Stimulated activated CD8-positive, alpha-beta memory T cell treated with anti-CD3 and anti-CD28 coated beads, Interleukin-12 subunit alpha, Interleukin-12 subunit beta, amount 100 ng/mL, for 24 hours (primary cell): ENCODE measurements around the gene MKNK1.

Source experiments
- DNase-seq: peaks from one replicate; pipeline ENCODE4 v3.0.0-alpha.2; 2020; ENCODE audit errors: extremely low read depth

MKNK1 gene

GRCh38 chr1:46595127-46595526 is 8.9 kb downstream of the MKNK1 start:
- DNase-seq: no peak

- DNase-seq: no peak
Measured at GRCh38 chr1:46594063-46594462, 10.0 kb downstream of the MKNK1 start.

GRCh38 chr1:46592823-46593222 is 11.2 kb downstream of the MKNK1 start:
- no peak for DNase-seq

DNA sequence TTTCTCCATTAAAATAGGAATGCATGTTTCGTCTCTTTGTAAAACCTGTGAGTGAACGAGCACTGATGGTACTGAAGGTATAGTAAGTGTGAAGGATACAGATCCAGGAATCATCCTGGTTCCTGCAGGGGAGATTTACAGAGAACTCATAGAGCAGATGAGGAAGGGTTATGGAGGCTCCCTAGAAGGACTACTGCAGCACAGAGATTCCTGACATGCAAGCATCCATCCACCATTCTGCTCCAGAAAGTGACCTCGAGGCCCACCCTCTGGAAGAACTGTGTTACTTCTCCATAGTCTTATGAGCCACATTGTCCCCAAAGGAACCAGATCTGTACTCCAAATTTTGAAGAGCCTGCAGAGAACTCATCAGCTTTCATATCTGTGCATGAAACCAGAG is 14.5 kb downstream of the MKNK1 start:
- no peak for DNase-seq

GRCh38 chr1:46587069-46587468 is 17.0 kb downstream of the MKNK1 start:
- DNase-seq: no peak

DNA sequence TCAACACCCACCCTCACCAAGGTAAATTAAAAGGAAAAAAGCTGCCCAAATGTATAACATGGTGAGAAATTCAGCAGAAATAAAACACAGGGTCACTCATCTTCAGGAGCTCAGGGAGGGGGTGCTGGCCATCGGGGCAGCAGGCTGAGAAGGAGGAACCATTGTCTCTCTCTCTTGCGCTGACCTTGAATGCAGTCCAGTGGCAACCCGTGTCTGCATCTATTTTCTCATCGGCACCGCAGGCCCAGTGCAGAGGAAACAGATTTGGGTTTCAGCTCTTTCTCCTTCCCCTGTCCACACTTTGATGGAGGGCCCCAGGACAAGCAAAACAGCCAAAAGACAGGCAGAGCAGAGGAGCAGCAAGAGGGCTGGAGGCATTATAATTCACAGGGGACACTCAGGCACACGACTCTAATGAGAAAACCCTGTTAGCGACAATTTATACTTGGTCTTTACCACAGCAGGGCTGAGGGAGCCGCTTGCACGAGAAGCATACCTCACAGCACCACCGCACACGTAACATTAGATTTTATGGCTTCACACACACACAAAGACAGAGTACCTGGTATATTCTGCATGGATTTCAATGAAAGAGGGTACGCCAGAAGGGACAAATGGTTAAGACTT is 18.6 kb downstream of the MKNK1 start:
- DNase-seq: no peak

DNA sequence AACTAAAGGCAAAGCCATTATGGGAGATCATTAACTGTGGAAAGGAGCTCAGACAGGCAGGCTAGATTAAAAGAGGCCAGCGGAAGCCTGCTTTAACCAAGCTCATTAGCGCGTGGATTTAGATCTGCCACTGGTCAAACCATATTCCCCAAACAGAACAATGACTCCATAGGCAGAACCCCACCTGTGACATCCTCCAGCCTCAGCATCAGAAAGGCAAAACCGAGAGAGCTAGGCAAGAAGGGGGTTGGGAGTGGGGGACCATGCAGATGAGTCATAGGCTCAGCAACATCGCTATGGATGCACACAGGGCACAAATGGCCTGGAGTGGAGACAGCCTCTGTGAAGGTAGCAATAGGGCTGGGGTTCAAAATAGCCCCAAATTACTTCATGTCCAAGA is 20.6 kb downstream of the MKNK1 start:
- DNase-seq: no peak

- DNase-seq: no peak
Measured at GRCh38 chr1:46582972-46583371, 21.1 kb downstream of the MKNK1 start.

DNA sequence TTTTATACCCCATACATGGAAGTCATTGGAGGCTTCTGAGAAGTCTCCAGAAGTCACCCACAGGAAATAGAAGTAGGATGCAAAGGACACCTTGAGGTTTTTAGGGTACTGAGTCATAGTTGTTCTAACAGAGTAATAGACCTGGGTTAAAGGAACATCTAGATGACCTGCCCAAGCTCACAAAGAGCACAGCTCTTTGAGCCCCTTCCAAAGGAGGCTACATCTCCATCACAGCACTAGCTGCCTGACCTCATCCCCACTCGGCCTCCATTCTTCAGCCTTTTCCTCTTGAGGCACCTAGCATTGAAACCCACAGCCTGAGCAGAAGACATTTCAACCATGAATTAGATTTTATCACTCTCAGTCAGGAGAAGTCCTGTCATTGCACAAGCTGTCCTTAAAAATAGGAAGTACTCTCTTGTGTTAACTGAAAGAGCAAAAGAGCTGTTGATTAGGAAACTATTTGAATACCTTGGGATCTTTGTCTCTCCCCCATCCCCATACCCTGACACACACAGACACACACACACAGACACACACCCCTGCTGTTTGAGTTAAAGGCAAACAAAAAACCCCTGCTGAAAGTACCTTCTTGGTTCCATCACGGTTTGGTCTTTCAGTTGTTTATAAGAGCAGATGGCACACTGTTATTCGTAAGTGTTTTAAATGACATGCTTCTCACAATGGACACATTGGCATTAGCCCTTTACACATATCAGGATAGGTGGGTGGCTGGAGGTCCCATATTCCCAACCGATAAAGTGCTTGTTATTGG is 22.2 kb downstream of the MKNK1 start:
- DNase-seq: no peak

DNA sequence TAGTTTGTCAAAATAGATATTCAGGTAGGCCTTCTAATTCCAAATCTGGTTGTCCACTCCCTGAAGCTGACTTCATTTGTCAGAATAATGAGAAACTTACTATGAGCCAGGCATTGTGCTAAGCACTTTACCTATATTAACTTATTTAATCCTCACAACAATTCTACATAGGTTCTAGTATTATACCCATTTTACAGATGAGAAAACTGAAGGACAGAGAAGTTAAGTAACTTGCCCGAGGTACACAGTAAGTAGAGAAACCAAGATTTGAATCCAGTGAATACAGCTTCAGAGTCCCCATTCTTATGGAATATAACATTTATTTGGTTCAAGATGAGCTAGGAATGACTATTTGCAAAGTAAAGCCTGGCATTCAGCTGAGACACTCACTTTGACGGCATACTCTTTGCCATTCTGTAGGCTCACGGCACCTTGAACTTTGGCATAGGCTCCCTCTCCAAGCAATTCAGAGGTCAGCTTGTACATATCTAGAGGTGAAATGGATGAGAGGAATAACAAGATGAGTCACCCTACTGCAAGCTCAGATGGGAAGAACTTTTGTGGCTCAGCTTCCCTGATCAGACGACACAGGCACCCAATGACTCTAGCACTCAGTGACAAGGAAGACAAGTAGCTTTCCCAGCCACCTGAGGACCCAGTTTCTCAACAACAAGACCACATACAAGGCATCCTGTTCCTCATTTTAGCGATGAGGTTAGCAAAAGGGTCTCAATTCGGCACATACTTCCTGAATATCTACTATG is 23.7 kb downstream of the MKNK1 start:
- DNase-seq: no peak

DNA sequence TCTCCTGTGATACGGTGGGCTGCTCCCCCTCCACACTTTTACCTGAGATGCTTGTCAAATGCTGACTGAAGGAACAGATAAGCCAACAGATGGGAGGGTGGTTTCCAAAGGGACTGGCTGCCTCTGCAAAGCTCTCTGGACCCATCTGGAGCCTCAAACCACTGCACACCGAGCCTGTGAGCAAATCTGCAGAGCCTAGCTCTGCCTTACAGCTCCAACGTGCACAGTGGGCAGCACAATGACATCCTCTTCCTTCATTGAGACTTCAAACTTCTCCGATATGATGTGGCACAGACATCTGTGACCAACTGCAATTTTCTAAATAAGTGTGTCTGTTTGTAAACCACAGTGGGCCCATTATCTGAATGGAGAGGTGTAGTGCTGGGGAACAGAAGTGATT is 26.4 kb downstream of the MKNK1 start:
- no peak for DNase-seq

GRCh38 chr1:46576596-46576995 is 27.5 kb downstream of the MKNK1 start:
- no peak for DNase-seq

DNA sequence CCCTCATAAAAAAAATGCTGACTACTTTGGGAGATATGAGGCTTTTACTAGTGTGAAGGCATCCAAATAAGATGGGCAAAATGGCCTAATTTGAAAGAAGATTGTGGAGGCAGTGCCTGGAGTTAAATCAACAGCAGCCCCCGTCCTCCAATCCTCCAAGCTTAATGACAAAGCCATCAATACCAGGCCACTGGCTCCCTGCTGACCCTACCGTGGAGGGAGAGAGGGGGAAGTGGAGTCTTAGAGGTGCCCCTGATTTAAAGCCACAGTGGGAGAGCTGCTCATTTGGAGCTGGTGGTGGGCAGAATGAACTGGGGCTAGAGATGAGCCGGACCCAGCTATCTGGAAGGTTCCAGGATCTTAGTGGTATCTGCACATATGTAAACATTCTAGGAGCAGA is 28.3 kb downstream of the MKNK1 start:
- no peak for DNase-seq

DNA sequence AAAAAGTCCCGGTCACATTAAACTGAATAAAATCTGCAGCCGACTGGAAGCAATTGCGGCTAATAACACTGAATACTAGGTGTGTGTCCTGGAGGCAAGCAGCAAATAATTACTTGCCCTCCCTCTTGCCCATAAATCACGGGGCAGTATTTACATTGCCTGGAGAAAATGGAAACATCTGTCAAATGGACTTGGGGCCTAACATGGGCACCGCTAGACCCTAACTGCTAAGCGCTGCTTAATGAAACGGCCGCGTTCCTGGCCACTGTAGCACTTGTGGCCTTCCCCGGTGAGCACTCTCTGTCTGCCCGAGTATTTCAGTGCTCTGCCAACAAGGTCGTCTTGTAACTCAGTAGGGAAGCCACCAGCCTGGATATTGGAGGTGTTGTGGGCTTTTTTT is 28.8 kb downstream of the MKNK1 start:
- no peak for DNase-seq

DNA sequence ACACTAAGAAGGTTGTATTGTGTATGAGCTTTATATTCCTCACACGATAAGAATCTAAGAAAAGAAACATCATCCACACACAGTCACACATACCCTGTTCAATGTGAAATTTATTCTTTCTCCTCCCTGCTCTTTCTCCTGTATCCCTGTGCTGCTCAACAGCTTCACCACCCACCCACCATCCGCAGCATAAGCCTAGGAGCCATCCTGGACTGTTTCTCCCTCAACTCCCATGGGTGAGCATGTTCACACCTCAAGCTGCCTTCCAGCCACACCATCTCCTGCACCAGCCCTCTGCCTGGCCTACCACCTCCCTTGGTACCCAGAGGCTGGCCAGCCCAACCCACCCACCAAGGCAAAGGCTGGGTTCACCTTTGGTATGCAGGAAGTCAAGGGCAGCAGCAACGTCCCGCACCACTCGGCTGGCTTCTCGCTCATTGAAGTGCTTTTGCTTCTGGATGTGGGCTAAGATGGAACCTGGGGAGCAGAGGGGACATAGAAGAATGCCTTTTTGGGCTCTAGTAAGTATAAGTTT is 32.3 kb downstream of the MKNK1 start:
- no peak for DNase-seq

DNA sequence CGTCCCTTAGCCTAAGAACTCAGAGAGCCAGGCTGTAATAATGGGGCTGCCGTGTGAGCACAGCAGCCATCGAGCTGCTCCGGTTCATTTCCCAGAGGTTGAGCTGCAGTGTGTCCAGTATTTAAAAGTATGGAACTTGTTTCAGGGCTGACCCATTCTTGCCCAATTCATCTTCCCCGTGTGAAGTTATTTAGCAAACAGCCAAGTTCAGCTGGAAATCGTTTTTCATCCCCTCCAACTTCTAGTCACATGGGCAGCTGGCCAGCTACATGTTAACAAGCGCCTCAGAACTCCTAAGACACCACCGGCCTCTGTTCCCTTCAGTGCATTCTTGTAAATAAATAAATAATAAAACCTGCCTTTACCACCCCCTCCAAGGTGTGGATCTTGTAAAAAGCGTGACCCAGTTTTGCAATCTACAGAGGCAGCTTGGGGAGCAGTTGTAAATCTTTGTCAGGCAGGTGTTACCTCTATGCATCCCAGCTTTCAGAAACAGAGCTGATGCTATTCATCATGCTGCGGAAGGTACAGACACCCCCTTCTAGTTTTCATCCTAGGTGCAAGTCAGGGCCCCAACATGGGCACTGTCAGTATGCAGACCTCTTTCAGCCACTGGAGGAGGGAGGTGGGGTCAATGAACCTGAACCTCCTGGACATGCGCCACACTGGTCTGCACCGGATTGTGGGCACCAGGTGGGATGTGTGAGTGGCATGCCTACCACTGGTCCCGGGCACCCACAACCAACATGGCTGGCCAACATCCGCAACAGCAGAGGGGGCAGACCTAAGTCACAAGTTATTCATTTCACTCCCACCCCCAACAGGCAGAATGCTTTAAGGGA is 34.0 kb downstream of the MKNK1 start:
- no peak for DNase-seq

GRCh38 chr1:46569116-46569515 is 35.0 kb downstream of the MKNK1 start:
- no peak for DNase-seq

GRCh38 chr1:46568461-46568891 is 35.6 kb downstream of the MKNK1 start:
- DNase-seq: no peak

DNA sequence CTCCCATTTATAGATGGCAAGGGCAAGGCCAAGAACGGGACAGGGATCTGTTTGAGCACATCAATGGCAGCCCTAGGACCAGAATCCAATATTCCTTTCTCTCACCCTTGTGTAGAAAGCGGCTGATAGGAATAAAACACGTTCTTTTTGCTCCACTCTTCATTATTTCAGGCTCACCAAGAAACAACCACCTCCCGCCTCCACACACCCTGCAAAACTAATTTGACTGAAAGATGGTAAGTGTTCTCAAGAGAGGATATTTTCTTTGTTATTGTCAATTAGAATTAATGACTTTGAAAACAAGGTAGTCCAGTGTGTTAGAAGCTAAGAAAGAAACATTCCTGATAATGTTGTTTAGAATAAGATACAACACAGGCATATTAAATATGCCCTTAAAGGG is 40.7 kb downstream of the MKNK1 start:
- no peak for DNase-seq

GRCh38 chr1:46562498-46562897 is 41.6 kb downstream of the MKNK1 start:
- no peak for DNase-seq

DNA sequence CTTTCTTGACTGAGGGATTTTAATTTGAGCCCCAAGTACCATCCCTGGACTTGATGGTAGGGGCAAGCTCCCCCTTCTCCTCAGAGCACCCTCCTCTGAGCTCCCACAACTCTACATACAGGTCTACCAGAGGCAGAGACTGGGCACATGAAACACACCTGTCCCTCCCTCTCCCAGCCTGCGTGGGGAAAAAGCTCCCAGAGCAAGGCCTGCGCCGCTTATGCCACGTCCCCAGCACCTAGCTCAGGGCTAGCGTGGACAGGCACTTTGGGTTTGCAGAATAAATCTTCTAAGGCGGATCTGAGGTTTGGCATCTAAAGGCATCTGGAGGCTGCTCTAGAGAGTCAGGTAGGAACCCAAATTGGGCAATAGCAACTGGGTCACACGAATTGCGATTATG is 45.1 kb downstream of the MKNK1 start:
- no peak for DNase-seq
